Measurements from ENCODE around the gene AFF3.

The AFF3 gene

GRCh38 chr2:99697811-99698568 is 444.4 kb downstream of the AFF3 start:
- DNase-seq (ENCODE audit: low spot score): no peak

GRCh38 chr2:99695944-99696253 is 446.5 kb downstream of the AFF3 start:
- DNase-seq (ENCODE audit: low spot score): no peak

GRCh38 chr2:99695130-99695943 is 447.1 kb downstream of the AFF3 start:
- DNase-seq (ENCODE audit: low spot score): no peak

GRCh38 chr2:99694331-99694730 is 448.1 kb downstream of the AFF3 start:
- DNase-seq (ENCODE audit: low spot score): no peak

- DNase-seq (ENCODE audit: low spot score): no peak
These were observed 449.6 kb downstream of the AFF3 start for GRCh38 chr2:99692785-99693184.

GRCh38 chr2:99691926-99692325 is 450.5 kb downstream of the AFF3 start:
- DNase-seq (ENCODE audit: low spot score): no peak

- DNase-seq (ENCODE audit: low spot score): no peak
These were observed 453.1 kb downstream of the AFF3 start for GRCh38 chr2:99689145-99689742.

GRCh38 chr2:99688699-99689098 is 453.7 kb downstream of the AFF3 start:
- DNase-seq (ENCODE audit: low spot score): no peak

GRCh38 chr2:99682275-99683060 is 459.9 kb downstream of the AFF3 start:
- no peak for DNase-seq (ENCODE audit: low spot score)

GRCh38 chr2:99680946-99681345 is 461.4 kb downstream of the AFF3 start:
- no peak for DNase-seq (ENCODE audit: low spot score)

GRCh38 chr2:99679518-99679917 is 462.9 kb downstream of the AFF3 start:
- no peak for DNase-seq (ENCODE audit: low spot score)

- no peak for DNase-seq (ENCODE audit: low spot score)
These were observed 463.8 kb downstream of the AFF3 start for GRCh38 chr2:99678625-99679024.

GRCh38 chr2:99677814-99678213 is 464.6 kb downstream of the AFF3 start:
- DNase-seq (ENCODE audit: low spot score): no peak

- DNase-seq (ENCODE audit: low spot score): no peak
These were observed 467.2 kb downstream of the AFF3 start for GRCh38 chr2:99675130-99675661.

- DNase-seq (ENCODE audit: low spot score): no peak
These were observed 468.3 kb downstream of the AFF3 start for GRCh38 chr2:99674090-99674489.

GRCh38 chr2:99672766-99673350 is 469.5 kb downstream of the AFF3 start:
- DNase-seq (ENCODE audit: low spot score): no peak

- no peak for DNase-seq (ENCODE audit: low spot score)
These were observed 471.3 kb downstream of the AFF3 start for GRCh38 chr2:99670768-99671734.

- no peak for DNase-seq (ENCODE audit: low spot score)
These were observed 476.1 kb downstream of the AFF3 start for GRCh38 chr2:99666256-99666655.

GRCh38 chr2:99663641-99664040 is 478.7 kb downstream of the AFF3 start:
- no peak for DNase-seq (ENCODE audit: low spot score)

GRCh38 chr2:99662761-99663341 is 479.5 kb downstream of the AFF3 start:
- no peak for DNase-seq (ENCODE audit: low spot score)

Data from CD4-positive, alpha-beta T cell treated with Interleukin-6 at 100 ng/mL for 8 hours (primary cell).